GM21619 (cell line): ENCODE results near the gene PRDM16.
"Not testable (repeated sequence)": the region's sequence is repeated elsewhere in the genome, so short reads cannot be mapped to it uniquely, and the experiment has no call there.

Experiments used
- ATAC-seq: cut with Tn5 transposase; IDR thresholded peaks from one replicate; pipeline ENCODE4 v1.9.1; 2021; ENCODE audit not compliant: unreplicated experiment

The PRDM16 gene

DNA sequence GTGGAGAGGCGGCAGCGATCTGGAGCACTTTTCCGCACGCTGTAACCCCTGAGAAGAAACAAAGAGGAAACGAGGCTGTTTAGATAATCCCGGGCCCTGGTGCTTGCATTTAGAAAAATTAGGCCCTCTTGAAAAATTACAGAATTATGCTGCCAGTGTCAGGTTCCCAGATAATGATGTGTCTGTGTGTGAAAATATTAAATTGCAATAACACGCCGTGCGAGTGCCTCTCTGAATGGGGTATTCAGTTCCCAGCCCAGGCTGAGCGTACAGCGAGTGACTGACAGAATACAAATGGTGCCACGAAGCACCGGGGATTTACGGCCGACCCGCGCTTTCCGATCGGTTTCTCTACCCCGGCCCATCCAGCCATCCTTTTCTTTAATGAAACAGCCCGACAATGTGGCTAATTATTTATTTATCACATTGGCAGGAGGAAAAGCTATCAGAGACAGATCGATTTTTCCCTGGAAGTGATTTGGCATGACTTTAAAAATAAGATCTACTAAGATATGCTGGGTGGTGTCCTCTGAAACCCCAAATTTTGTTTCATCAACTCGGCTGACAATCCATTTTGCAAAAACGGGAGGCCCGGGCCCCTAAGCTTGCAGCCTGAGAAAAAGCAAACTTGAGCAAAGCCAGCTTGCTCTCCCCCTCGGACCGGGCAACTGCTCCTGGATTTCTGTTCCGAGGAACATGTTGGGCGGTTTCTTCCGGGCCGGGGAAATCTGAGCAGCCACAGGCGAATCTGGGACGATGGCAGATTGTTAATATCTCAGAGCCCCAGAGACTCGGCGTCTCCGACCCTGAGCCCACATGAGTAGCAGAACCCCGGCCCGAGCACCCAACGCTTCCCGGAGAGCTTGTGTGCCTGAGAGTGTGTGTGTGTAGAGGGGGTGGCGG is 11.3 kb downstream of the PRDM16 start:
- no peak for ATAC-seq

DNA sequence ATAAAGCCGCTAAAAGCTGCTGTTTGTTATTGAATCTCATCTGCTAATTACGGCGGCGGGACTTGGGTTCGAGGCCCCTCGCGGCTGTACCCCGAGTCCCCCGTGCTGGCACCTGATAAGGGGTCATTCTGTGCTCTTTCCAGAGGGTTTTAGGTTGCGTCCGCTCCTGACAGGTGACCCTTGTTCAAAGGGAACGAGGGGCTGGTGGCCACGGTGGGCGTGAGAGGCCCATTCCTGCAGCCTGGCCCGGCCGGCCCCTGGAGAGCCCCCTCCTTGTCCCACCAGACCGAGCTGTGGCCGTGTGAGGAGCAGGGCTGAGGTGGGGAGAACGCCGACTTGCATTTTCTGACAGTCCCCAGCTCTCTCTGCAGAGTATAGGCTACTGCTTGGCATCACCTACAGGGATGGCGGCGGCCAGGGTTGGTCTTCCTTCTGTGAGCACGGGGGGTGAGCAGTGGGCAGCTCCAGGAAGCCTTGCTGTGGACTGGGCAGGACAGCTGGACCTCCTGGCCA is 12.2 kb downstream of the PRDM16 start:
- no peak for ATAC-seq

DNA sequence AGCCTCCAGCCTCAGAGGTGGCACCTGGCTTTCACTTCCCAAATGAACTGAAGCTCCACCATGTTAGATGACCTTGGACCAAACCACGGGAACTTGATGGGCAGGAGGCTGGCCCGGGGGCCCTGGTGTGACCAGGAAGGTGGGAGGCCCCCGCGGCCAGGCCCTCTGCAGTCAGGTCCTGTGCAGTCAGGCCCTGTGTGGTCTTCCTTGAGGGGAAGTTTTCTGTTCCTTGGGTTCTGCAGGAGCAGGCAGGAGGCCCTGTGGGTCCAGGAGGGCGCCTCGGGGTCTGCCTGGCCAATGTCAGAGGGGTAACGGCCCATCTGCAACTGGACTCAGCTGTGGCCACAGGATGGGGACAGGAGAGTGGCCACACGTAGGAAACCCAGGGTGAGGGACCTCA is 13.0 kb downstream of the PRDM16 start:
- no peak for ATAC-seq

DNA sequence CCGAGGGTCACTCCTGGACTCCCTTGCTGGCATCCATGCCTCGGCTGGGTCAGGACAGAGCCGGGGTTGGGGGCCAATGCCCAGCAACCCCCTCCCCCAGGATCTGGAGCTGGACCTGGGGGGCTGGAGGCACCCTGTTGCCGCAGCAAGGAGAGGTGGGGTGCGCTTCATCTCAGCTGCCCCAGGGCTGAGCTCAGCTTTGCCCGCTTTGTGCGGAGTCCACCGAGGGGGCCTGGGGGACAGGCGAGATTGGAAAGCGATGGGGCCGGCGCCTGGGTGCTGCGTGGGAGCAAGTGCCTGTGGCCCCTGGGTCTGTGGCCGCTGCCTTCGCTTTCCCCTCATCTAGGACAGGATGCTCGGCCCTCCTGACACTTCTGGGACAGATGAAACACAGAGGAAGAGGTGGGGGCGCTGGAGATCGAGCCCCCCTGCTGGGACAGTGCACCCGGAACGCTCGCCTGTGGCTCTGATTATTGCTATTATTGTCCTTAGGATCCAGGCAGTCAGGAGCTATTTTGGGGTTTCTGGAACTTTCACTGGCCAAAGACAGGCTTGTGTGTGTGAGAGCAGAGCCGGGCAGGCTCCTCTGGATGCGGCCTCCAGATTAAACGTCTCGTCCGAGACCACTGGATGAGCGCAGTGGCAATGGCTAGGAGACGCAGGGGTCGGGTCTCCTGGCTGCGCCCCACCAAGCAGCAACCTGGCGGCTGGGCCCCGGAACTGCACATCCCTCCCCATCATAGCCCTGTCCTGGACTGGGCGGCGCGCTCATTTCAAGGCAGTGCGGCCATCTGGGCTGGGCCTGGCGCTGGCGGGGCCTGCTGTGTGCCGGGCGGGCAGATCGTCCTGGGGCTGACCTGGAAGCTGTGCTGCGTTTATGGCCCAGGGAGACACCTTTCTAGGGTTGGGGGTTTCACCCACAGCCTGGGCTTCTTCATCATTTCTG is 13.8 kb downstream of the PRDM16 start:
- no peak for ATAC-seq

DNA sequence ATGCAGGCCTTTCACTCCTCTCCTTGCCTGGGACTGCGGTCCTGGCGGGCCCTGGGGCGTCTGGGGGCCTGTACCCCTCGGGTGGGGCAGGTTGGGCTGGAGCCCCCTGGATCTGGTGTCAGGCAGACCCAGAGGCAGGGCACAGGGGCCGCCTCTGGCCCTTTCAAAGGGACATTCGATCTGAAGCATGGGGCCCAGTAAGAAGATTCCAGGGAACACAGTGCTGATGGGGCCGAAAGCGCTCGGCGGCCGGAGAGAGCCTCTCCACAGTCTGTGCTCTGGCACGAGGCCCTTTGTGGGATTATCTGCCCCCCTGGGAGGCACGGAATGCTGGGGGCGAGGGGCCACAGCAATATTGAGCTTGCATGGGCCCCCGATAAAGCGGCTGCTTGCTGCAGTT is 15.2 kb downstream of the PRDM16 start:
- ATAC-seq = no peak

DNA sequence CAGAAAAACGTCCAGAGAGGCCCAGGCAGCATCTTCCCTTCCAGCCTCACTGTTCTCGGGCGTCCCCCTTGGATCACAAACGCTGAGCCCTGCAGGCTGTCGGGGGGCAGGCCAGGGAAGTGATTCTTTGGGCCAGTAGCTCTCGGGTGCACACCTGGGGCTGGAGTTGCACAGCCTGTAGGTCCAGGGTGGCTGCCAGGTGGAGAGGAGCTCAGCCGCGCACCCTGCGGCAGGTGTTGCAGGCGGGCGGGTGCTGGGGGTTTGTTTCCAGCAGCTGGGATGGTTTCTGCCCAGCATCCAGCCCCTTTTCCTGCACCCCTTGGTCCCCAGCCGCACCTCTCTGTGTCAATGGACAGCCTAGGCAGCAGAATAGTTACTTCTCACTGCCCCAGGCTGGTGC is 15.7 kb downstream of the PRDM16 start:
- ATAC-seq = no peak

DNA sequence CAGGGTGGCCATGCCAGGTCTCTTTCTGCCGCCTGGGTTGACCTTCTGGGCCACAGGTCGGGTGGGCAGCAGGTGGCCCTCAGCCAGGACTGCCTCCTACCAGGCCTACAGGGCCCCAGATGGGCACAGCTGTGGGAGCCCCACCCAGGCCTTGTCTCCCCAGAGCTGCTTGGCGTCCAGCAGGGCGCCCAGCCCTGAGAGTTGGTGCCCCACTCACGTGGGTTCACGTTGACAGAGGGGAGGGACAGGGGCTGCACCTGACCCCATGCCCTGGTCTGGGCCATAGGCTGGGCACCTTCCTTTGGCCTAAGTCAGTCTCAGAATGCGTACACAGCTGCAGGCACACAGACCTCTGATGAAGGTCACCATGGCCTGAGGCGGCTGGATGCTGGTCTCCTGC is 16.7 kb downstream of the PRDM16 start:
- no peak for ATAC-seq

DNA sequence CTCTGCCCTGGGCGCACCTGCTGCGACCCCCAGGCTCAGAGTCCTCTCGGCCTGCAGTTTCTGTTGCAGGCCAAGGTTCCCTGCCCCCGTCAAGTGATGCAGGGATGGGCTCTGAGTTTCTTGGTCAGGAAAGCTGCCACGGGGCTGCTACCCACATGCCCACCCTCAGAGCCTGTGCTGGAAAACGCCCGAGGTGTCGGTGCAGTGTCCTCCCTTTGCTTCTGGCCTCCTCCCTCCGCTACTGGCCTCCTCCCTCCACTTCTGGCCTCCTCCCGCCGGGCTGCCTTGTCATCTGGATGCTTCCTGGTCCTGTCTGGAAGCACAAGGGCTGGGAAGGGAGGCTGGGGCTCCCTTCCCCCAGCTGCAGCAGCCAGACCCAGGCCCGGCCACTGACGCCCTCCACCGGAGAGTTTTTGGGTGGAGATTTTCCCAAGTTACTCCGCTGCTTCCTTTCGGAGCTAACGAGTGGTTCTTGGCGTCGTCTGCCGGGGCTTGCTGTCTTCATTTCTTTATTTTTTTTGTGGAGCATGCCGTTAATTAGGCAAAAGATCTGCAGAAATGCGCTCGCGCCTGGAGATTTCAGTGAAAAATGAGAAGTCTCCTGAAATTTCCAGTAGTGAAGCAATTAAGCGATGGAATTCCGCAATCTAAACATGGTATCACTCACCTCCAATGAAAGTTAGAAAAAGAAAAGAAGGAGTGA is 17.4 kb downstream of the PRDM16 start:
- no peak for ATAC-seq

DNA sequence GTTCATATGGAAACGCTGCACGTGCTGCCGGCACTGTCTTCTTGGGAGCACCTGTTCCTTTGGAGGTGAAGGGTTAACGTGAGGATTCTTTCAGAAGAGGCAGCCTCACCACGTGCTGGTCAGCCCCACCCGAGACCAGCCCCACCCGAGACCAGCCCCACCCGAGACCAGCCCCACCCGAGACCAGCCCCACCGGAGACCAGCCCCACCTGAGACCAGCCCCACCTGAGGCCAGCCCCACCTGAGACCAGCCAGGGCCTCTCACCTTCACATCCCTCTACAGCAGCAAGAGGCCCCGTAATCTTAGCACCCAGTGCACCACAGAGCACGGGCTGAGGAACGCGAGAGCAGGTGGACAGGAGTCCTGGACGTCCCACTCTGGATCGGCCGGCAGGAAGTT is 18.0 kb downstream of the PRDM16 start:
- ATAC-seq = no peak

DNA sequence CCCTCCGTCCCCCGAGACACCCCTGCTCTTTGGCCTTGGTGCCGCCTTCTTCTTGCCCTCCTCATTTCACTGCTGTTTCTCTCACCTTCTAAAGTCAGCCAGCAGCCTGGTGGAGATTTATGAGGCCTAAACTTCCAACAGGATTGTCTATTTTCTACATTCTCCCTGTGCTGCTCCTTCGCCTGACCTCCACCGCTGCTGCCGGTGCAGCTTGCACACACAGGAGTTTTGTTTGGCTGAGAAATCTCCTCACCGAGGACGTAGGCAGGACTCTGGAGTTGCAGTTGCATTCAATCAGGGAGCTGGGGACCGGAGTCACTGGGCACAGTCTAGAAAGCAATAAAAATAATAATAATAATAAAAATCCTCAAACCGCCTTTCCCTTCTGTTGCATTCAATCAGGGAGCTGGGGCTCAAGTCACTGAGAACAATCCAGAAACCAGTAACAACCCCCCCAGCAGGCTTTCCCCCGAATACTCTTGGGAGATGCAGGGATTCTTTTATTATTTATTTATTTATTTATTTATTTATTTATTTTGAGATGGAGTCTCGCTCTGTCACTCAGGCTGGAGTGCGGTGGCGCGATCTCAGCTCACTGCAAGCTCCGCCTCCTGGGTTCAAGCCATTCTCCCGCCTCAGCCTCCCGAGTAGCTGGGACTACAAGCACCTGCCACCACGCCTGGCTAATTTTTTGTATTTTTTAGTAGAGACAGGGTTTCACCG is 19.1 kb downstream of the PRDM16 start:
- not testable (repeated sequence) for ATAC-seq

DNA sequence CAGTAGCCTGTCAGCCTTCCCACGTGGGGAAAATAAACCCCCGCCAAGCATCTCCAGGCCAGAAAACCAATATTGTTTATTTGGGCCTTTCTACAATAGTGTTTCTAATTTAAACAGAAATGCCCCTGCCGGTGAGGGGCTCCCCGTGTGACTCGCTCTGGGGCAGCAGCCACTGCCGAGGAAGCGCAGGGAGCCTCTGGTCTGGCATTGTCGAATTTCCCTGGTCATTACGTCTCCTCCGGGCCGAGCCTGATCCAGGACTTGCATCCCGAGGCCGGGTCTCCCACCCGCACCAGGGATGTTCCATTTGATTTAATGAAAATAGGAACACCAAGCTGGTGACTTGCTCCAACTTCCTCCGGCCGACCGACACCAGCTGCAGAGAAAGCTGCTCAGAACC is 20.5 kb downstream of the PRDM16 start:
- no peak for ATAC-seq

DNA sequence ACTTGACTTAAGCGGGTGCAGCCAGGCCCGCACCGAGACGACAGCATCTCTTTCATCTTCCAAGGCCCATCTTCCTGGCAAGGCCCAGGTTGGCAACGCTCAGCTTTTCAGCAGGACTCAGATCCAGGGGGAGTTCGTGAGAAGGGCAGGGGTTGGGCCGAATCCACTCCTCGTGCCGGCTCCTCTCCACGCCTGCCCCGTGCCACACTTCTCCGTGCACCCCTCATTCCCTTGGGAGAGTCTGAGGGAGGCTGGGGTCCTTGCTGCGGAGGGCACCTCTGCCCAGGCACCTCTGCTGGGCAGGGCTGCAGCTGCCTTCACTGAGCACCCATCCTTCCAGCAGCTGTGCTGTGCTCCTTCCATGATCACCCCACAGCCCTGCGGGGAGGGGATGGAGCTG is 22.3 kb downstream of the PRDM16 start:
- ATAC-seq = no peak

DNA sequence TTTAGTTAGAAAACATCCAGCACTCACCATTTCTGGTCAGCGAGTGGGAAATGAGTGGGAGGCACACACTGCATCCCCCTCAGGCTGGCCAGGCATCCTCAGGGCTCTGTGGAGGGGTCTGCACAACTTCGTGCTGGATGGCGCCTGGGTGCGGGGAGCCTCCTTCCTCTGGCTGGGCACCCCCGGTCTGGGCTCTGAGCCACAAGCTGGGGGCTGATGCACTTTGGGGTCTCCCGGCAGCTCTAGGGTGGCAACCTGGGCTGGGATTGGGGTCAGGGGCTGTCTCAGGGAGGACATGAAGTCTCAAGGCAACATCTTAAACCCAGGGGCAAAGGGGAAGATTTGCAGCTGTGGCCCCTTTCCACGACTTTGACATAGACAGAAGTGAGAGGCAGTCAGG is 23.5 kb downstream of the PRDM16 start:
- ATAC-seq = no peak

DNA sequence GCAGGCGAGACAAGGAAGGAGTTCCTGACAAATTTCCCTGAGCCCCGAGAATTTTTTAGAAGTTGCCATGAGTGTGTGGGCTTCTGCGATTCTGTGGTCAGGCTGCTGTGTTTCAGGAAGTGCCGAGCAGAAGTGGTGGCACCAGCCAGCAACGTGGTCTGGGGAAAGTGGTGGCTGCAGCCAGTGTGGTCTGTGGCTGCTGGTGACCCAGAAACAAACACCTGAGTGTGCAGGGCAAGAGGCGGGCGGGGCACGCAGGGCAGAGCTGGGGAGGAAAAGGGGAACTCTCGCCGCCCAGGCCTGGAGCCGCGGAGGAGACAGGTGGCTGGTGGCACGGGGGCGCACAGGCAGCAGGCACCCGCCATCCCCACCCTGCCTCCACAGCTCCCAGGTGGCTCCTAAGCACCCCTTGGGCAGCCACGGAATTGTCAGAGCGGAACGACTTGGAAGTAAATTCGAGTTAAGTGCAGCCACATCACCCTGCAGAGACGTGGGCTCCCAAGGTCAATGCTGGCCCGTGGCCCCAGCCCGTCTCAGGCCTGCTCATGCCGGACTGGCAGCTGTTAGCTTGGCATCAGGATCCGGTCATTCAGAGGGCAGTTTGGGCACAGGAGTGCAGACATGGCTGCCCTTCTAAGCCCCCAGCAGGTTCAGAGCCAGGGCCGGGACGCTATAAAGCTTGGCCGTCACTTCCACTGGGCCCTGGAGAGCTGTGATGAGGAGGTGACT is 25.1 kb downstream of the PRDM16 start:
- ATAC-seq = no peak

DNA sequence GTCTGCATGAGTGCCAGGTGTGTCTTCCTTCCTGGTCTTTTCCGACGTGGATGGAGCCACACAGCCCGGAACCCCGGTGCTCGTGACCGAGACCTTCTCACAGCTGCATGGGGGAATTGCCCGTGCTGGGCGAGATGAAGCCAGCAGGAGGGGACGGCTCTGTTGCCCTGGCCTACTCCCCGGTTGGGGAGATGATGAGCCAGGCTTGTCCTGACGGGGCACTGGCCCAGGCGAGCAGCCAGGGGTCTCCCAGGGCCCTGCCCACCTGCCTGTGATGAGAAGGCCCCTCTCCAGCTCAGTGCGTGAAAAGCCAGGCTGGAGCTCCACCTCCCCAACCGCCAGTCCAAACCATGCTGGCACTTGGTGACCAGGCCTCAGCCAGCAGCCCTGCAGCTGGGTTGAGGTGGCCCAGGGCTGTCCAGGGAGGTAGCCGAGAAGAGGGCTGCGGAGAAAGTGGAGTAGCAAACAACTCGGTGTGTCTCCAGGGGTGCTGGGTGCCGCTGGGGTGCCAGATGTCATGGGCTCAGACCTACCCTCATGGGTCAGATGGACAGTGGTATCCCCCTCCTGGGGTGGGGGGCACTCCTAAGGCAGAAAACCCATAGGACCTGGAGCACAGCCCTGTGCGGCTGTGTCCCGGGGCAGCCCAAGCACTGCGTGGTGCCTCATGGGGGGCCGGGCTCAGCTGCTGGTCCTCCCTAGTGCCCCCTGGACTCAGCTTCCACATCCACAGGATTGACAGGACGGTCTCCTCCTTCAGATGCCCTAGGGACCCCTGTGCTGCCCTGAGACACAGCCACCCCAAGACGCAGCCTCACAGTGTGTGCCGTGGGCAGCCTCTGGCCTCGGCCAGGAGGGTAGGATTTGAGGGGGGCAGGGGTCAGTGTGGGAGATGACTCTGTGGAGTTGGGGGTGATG is 26.1 kb downstream of the PRDM16 start:
- no peak for ATAC-seq

DNA sequence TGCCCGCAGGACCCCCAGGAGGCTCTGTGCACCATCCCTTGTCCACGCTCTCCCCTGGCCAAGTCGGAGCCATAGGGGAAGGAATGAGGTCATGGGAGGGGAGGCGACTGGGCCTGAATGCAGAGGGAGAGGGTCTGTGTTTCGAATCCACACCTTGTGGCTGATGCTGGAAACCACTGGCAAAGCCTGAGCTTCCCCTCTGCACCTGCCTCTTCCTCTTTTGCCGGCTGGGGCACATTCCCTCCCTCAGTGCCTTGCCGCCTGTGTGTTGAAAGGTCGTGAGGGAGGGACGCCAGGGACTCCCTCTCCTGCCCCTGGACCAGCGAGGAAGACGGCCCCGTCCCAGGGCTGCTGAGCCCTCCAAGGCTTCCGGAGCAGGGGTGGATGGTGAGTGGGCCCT is 27.3 kb downstream of the PRDM16 start:
- ATAC-seq = no peak

DNA sequence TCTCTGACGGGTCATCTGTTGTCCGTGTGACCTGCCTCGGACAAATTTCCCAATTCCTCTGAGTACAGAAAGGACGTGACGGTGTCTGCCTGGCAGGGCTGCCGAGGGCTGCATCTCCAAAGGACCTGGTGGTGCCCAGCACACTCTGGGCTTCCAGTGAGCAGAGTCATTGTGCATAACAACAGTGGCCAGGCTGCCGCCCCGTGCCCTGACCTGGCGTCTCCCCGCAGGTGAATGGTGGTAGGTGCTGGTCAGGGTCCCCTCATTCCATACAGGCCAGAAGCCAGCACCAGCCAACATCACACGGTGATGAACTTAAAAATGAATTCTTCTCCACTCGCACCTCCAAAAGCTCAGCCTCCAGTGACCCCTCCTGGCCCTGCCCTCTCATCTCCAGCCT is 28.2 kb downstream of the PRDM16 start:
- ATAC-seq = no peak

DNA sequence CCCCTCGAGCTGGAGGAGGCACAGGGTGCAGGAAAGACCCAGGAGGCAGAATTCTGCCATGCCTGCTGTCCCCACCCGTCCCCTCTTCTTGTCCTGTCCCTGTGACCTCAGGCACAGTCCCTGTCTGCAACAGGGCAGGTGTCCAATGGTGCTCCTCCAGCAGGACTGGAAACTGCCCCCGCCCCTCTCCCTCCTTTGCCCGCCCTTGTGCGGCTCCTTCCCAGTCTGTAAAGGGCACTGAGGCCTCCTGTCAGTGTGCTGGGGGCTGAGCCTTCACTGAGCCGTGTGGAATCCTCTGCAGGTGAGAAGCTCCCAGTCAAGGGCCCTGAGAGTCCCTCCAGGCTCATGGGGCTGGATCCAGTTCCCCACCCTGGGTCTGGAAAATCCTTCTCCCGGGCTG is 28.9 kb downstream of the PRDM16 start:
- ATAC-seq = no peak

DNA sequence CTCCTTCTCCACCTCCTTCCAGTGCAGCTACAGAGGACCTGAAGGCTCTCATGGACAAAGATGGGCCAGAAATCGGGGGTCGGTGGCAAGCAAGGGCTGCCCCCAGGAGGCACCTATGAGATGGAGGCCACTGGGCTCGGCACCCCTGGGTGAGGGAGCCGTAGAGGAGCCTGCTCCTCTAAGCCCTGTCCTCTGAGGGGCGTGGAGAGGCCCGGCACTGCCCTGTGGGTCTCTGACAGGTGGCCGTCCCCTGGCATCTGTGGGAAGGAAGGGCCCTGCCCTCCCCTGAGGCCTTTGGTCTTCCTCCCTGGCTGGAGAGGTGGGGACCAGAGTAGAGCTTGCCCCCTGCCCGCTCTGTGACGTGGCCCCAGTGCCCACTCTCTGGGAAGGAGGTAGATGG is 30.9 kb downstream of the PRDM16 start:
- no peak for ATAC-seq
